ENCODE results near the gene TLCD3A.
"Not testable (repeated sequence)": the region's sequence is repeated elsewhere in the genome, so short reads cannot be mapped to it uniquely, and the experiment has no call there.

The TLCD3A gene

DNA sequence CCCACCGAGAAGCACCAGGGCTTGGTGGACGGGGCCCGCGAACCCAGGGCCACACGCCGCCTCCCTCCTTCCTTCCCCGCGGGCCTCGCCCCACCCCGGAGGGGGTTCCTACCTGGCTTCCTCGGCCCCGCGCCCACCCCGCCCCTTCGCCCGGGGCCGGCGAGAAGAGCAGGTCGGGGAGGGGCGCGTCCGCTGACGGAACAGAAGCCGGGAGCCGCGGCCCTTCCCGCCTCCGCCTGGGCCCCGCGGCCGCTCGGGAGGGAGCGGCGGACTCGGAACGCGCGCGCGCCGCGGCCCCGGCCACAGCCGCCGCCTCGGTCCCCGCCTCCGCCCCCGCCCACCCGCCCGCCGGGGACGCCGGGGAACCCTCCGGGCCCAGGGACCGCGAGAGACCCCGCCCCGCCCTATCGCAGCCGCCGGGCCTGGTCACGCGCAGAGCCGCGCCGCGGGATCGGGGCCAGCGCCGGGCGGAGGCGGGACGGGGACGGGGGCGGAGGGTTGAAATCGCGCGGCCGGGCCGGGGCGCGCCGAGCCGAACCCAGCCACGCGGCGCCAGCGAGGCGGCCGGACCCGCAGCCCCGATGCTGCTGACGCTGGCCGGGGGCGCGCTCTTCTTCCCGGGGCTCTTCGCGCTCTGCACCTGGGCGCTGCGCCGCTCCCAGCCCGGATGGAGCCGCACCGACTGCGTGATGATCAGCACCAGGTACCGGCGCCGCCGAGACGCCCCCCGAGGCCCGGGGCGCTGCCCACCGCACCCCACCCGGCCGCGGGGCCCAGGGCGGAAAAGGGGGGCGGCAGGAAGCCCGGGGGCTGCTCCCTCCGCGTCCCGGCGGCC, at the start of gene TLCD3A:
Gene TLCD3A (plus strand): TSS at position 530 of the 835 bp plus-strand sequence. CDS start 52 bp downstream, at position 582.
- DNase-seq (ENCODE audit: low read depth in 2 of 2) = peak in 1 of 2 donors; percentile 34

DNA sequence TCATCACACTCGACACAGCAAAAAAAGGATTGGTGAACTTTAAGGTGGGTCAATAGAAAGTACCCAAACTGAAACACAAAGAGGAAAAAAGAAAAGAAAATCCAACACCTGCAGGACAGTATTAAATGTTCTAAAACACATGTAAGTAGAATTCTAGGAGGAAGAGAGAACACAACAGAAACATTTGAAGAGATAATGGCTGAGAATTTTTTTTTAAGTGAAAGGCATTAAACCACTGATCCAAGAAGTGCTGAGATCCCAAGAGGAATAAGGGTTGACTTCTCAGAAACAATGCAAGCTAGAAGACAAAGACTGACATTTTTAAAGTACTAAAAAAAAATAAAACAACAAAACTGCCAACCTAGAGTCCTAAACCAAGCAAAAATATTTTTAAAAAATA, 49.4 kb upstream of the TLCD3A start:
- no peak for DNase-seq (ENCODE audit: low read depth in 2 of 2)

DNA sequence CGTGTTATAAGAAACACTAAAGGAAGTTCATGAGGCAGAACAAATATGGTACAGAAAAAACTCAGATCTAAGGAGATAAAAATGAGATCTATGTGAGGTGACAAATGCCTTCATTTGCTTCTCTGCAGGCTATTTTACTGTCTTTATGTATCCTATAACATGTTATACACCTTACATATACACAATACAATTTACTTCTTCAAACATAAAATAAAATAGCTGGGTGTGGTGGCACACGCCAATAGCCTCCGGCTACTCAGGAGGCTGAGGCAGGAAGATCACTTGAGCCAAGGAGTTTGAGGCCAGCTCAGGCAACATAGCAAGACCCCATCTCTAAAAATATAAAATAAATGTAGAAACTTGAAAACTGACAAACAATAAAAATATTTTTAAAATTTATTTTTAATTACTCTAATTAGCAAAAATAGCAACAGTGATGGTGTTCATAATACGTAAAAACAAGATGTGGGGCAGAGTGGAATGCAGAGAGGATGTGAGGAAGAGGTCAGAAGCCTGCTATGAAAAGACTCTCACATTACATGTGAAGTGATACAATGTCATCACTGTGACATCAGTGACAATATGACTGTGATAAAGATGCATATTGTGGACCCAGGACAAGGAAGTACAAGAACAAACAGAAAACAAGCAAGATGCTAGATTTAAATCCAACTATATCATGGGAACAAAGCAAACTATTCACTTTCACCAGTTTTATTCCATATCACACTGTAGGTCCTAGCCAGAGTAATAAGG, 48.7 kb upstream of the TLCD3A start:
- no peak for DNase-seq (ENCODE audit: low read depth in 2 of 2)

DNA sequence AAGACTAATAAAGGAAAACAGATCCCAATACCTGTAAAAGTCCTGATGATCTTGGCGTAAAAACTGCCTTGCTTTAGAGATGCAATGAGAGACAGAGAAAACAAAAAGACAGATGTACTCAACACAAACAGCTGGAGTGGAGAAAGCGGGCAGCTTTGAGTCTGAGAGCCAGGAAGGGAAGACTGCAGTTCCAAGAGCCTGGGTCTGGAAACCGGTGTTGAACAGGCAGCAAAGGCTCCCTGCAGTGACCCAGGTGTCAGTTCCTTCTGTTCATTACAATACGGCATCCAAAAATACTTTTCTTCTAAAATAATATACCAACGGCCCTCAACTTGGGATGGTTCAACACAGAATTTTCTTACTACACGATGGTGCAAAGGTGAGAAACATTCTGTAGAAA, 47.4 kb upstream of the TLCD3A start:
- DNase-seq (ENCODE audit: low read depth in 2 of 2) = no peak

DNA sequence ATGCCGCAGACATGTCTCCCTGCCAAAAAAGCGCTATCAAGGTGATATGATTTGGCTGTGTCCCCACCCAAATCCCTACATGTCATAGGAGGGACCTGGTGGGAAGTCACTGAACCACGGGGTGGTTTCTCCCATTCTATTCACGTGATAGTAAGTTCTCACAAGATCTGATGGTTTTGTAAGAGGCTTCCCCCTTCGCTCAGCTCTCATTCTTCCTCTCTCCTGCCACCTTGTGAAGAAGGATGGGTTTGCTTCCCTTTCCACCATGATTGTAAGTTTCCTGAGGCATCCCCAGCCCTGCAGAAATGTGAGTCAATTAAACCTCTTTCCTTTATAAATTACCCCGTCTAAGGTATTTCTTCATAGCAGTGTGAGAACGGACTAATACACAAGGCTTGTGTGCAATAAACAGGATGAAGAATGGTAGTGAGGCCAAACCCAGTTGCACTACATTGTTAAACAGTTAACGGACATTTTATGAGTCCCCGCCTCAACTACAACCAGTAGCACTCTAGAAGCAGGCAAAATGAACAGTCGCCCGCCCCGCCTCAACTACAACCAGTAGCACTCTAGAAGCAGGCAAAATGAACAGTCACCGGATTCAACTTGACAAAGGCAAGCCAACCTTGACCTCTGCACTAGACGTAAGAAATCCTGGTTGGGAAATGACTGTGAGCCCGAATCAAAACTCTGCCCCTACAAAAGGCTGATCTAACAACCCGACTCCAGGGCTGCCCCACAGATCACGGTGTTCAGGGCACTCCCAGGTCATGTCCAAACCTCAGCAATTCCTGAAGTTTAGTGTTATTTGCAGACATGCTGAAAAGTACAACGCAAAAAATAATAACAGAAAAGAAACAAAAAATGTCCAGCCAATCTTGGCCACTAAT, 44.1 kb upstream of the TLCD3A start:
- no peak for DNase-seq (ENCODE audit: low read depth in 2 of 2)

DNA sequence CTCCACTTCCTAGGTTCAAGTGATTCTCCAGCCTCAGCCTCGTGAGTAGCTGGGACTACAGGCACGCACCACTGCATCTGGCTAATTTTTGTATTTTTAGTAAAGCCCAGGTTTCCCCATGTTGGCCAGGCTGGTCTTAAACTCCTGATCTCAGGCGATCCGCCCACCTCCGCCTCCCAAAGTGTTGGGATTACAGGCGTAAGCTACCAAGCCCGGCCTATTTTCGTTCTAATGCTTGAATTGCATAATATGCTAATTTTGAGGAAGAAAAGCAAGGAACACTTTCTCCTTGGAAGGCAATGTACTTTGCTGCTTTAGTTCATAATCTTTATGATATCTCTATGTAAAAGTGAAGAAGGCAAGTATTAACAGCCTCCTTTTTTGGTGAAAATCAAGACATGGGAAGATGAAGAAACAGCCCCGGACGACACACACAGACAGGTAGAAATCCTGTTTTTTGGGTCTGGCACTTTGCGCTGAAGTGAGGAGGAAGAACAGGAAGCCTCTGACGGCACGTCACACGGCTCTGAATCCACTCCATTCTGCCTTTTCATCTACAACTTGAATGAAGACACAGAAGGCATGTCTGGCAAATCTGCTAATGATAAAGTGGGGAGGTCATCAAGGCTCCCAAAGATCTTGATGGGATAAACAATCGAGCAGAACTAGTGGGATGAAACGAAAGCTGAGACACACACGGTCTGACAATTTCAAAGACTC, 42.7 kb upstream of the TLCD3A start:
- no peak for DNase-seq (ENCODE audit: low read depth in 2 of 2)

DNA sequence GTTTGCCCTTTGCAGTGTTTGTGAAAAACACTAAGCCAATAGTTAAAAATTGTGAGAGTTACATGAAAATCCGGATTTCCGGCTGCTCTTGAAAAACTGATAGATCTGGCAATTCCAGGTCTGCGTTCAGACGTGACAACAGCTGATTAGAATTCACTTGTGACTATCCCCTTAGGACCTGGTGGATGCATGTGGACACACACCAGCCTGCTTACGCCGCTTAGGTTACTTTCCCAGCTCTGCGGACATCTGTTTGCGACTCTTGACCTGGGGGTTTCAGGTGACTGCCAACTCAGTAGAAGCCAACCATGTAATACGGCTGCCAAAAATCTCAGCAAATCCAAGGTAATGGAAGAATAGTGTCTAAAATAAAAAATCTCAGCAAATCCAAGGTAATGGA, 42.0 kb upstream of the TLCD3A start:
- no peak for DNase-seq (ENCODE audit: low read depth in 2 of 2)

DNA sequence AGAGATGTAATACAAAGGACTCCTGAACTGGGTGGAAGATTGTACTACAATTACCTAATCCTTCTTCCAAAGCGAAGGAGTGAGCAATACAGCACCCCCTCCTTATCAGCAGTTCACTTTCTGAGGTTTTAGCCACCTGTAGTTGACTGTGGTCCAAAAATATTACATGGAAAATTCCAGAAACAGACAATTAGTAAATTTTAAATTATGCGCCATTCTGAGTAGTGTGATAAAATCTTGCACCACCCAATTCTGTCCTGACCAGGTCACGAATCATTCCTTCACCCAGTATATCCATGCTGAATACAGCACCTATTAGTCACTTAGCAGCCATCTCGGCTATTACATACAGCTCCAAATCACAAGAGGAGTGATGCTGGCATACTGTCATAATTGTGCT, 41.0 kb upstream of the TLCD3A start:
- DNase-seq (ENCODE audit: low read depth in 2 of 2) = no peak

DNA sequence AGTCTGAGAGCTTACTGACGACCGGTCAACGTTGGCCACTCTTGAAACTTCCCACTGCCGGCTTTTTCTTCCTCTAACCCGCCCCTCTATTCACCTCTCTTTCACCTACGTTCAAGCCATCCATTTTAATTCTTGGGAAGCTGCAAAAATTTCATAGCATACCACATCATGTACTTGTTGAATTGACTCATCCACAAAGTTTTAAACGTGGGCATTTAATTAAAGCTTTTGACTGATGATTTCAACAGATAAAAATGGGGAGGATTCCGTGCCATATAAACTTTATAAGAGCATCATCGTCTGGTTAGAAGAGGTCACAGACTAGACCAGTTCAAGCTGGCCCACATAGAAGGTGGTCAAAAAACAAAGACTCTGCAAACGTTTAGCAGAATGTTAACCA, 40.3 kb upstream of the TLCD3A start:
- no peak for DNase-seq (ENCODE audit: low read depth in 2 of 2)

DNA sequence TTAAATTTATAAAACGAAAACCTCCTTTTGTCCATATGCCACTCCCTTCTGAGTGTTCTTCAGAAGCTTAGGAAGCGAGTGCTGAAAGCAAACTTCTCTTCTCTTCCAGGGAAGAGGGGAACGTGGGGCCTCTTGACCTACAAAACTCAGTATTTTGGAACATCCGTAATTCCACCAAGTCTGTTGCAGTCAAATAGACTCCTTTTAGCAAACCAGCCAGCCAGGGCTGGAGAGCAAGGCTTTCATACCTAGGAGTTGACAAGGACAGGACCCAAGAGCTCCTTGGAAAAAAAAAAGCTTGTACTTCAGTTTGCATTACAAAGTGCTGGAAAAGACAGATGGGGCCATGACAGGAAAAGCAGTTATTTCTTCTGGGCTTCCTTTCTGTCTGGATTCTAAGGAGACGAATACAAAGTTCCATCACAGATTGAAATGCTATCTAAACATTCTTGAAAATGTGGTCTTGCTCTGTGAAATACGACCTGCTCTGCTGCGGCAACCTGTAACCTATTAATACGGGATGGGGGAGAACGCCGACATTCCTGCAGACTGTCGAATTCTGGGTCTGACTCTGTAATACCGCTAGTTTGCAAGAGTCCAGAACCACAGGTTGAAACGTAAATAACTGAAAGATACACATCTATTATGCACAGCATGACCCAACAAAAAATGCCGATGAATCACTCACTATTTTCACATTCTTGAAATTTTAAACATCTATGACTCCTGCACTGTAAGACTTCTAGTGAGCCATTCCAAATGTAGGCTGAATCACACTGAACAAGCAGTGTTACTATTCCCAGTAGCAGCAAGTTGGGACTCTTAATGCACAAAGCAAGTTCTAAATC, 38.4 kb upstream of the TLCD3A start:
- DNase-seq (ENCODE audit: low read depth in 2 of 2) = no peak

DNA sequence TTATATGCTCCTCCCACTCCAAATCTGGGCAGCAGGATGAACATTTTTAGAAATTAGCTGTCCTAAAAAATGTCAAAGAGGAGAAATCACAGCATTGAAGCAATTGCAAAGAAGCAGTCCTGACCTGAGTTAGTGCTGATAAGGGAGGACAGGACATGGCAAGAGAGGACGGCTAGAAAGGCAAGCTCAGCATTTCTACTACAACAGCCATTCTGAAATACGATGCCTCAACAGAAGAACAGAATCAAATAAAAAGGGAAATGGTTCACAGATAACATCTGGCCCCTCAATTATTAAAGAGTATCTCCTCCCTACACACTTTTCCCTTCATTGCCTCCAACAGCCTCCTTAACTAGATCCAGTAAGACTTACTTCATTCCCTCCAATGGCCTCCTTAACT, 36.0 kb upstream of the TLCD3A start:
- DNase-seq (ENCODE audit: low read depth in 2 of 2) = no peak

DNA sequence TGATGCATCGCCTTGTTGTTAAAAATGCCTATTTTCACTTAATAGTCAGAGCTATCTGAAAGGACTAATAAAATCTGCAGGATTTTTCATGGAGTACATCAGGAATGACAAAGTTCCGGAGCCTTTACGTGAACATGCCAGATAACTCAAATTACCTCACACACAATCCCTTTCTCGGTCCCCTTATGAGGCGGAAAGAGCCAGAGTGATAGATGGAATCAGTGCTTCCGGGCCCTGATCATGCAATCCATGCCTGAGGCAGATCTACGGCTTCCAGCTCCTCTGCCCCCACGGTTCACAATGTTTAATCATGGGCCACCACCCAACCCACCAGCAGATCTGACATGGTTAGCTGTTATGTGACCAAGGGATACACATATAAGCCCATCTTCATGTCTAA, 34.7 kb upstream of the TLCD3A start:
- no peak for DNase-seq (ENCODE audit: low read depth in 2 of 2)

DNA sequence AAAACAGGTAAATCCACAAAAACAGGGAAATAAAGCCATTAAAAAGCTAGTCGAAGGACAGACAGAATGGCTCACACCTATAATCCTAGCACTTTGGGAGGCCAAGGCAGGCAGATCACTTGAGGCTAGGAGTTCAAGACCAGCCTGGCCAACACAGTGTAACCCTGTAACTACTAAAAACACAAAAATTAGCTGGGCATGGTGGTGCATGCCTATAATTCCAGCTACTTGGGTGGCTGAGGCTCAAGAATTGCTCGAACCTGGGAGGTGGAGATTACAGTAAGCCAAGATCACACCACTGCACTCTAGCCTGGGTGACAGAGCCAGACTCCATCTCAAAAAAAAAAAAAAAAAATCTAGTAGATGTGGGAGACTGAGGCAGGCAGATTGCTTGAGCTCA, 34.3 kb upstream of the TLCD3A start:
- not testable (repeated sequence) for DNase-seq (ENCODE audit: low read depth in 2 of 2)

DNA sequence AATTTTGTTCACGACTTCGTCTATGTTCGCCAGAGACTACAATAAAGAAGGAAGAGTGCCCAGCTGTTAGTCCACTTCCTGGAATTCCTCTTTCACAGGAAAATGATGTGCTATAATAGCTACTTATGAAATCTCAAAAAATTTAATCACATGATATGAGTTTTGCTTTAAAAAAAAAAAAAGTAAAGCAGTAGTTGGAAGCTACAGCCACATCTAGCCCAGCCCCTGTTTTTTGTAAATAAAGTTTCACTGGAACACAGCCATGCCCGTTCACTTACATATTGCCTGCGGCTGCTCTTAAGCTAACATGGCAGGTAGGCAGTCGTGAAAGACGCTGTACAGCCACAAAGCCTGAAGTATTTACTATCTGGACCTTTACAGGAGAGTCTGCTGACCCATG, 33.1 kb upstream of the TLCD3A start:
- DNase-seq (ENCODE audit: low read depth in 2 of 2) = no peak

DNA sequence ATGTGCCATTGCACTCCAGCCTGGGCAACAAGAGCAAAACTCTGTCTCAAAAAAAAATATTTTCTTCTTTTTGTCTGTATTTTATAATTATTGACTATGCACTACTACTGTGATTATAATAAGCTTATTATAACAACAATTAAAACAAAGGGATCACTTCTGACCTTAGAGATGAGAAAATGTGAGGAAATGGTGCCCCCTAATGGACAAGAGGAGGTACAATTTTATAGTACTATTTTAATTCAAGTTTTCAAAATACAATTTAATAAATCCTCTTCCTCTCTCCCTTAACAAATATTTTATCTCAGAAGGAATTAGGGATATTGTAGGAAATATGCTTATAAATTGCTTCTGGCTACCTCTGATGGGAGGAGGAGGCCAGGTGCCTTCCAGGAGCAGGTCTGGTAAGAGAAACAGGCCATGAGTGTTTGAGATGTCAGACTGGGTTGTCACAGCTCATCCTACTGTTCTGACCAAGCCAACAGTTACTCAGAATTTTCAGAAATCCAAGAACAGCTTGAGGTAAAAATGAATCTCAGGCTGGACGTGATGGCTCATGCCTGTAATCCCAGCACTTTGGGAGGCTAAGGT, 31.8 kb upstream of the TLCD3A start:
- DNase-seq (ENCODE audit: low read depth in 2 of 2) = no peak

DNA sequence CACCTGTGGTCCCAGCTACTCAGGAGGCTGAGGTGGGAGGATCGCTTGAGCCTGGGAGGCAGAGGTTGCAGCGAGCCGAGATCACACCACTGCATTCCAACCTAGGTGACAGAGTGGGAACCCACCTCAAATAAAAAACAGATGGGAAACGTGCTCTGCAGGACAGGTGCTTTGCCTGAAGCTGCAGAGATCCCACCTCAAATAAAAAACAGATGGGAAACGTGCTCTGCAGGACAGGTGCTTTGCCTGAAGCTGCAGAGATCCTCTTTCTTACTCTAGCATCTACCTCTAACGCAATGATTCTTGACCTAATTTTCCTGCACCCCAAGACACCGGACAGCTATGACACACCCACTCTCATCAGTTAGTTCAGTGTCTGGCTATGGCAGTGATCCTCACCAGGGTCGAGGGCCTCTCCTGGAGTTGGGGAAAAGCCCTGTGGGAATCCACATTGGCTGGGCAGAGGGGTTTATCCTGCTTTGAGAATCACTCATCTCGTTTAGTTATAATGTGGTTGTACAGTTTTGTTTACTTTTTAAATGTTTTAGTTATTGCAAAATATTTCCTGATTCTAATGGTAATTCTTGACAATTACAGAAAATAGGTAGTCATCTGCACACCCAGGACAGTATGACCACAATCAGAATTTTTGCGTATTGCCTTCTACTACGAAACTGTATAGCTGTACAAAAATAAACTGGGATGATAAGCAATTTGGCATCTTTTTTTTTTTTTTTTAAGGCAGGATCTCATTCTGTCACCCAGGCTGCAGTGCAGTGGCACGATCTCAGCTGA, 29.1 kb upstream of the TLCD3A start:
- no peak for DNase-seq (ENCODE audit: low read depth in 2 of 2)

DNA sequence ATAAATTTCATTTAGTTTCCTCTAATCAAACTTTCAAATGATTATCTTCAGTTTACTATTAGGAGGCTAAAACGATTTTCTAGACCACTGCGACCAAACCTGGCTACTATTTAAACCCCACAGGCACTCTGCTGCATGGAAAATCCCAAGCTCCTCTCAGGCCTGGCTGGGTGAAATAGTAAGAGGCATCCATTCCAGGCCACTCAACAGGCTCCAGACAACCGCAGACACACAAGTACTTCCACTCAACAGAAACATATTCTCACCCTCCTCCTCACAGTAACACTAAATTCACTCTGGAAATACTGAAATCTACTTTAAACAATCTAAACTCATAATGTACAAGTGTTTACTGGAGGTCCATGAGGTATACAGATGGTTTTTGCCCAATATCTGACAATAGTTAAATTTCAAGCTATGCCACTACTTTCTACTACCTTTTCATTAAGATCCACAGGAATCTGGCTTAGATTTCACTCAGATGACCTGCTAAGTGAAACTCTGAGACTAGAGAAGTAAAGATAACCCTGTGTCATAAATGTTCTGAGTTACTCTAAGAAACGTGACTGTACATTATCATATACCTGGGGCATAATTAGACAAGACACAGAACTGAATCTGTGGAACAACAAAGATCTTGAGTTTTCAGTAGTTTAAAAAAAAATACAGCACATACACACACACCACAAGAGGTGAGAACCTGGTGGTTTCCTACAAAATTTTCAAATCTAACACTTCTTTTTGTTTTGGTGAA, 28.1 kb upstream of the TLCD3A start:
- no peak for DNase-seq (ENCODE audit: low read depth in 2 of 2)

DNA sequence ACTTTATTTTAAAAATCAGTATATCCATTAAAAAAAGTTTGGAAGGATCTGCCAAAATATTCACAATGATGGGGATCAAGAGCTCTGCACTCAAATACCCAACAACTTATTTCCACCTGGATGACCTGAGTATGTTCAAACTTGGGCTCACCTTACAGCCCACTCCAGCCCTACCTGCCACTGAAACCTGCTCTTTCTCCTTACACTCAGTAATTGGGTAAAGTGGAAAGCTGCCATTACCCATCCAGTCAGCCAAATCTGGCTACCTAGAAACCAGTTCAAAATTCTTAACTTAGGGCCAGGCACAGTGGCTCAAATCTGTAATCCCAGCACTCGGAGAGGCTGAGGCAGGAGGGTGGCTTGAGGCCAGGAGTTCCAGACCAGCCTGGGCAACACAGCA, 27.4 kb upstream of the TLCD3A start:
- no peak for DNase-seq (ENCODE audit: low read depth in 2 of 2)

DNA sequence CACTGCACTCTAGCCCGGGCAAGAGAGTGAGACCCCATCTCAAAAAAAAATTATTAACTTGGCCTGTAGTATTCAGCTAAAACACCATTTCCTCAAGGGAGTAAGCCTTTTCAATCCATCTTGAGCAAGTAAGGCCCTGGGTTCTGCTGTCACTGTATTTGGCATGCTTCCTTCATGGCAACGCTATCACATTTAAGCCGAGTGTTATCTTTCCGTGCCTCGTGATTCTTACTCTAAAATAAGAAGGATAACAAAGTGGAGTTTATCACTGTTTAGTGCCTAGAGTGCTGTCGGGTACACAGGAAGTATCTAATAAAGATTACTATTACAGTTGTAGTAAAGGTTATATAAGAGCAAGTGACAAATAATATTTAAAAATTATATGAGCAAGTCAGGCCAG, 26.5 kb upstream of the TLCD3A start:
- DNase-seq (ENCODE audit: low read depth in 2 of 2) = no peak

Data from stimulated activated CD8-positive, alpha-beta memory T cell treated with anti-CD3 and anti-CD28 coated beads, Interleukin-15, amount 100 ng/mL, for 4 hours (primary cell).